Right ventricle myocardium superior (tissue), 1 donor: ENCODE data around the gene KRTAP4-4. TPM values are rescaled to one million over a fixed set of nuclear protein-coding genes. Genes with fewer than 3 reads are reported as not detected.
"Not testable (repeated sequence)": the region's sequence is repeated elsewhere in the genome, so short reads cannot be mapped to it uniquely, and the experiment has no call there.

Source experiments
- ATAC-seq: fragments of 200-7000 bp; cut with Tn5 transposase; one replicate; pipeline ENCODE4 v1.9.1; 2020; ENCODE audit warnings: mild to moderate bottlenecking; ENCODE audit not compliant: poor library complexity
- DNase-seq: peaks from one replicate; pipeline ENCODE4 v3.0.0-alpha.2; 2020
- intact Hi-C: fragments of 100-400 bp; cut with DNase I; formaldehyde crosslinking; loops from one replicate; pipeline ENCODE4 v1.11.2; 2022
- total RNA-seq: library from RNA; stranded (reverse); fragmentation: NEBNext Ultra II Directional; extraction: Animal tissue kit (Norgen Biotek cat#: 25700); gene quantifications from one replicate; pipeline ENCODE4 v1.2.1, GENCODE V29; 2021
- donor health status: DM: no; HTN: yes; CAD: no; lungs with severe emphysema.

The KRTAP4-4 gene
- total RNA-seq, 1 donor from 2014 or later: not detected

- no peak for ATAC-seq
- DNase-seq: no peak
- intact Hi-C loops: no loop called here
Measured at GRCh38 chr17:41151525-41151924, 9.0 kb downstream of the KRTAP4-4 start.

GRCh38 chr17:41150026-41150425, 10.5 kb downstream of the KRTAP4-4 start:
- ATAC-seq: no peak
- intact Hi-C loops: no loop called here
- DNase-seq: no peak

GRCh38 chr17:41149652-41149985, 10.9 kb downstream of the KRTAP4-4 start, which contains the start of gene KRTAP4-5:
KRTAP4-5 (minus strand) TSS chr17:41149825; CDS start chr17:41149767, 58 bp downstream.
- ATAC-seq (no peak), DNase-seq (no peak)
- intact Hi-C loops: no loop called here

GRCh38 chr17:41148971-41149651, 11.4 kb downstream of the KRTAP4-4 start:
- intact Hi-C loops, DNase-seq, ATAC-seq: not testable (repeated sequence)

- intact Hi-C loops: no loop called here
- no peak for ATAC-seq
Measured at GRCh38 chr17:41147531-41148204, 12.9 kb downstream of the KRTAP4-4 start.

GRCh38 chr17:41145261-41145660, 15.3 kb downstream of the KRTAP4-4 start:
- ATAC-seq: no peak
- DNase-seq: no peak
- intact Hi-C loops: no loop called here

More at GRCh38 chr17:41147531-41148204, 12.9 kb downstream of the KRTAP4-4 start:
- DNase-seq: no peak

GRCh38 chr17:41144846-41145245, 15.7 kb downstream of the KRTAP4-4 start:
- DNase-seq: no peak

GRCh38 chr17:41141361-41141760, 19.2 kb downstream of the KRTAP4-4 start:
- DNase-seq (no peak), ATAC-seq (no peak)
- intact Hi-C loops: no loop called here

More at GRCh38 chr17:41144846-41145245, 15.7 kb downstream of the KRTAP4-4 start:
- intact Hi-C loops: no loop called here
- ATAC-seq: no peak

- ATAC-seq (no peak), DNase-seq (no peak)
- intact Hi-C loops: no loop called here
Measured at GRCh38 chr17:41140360-41141131, 20.0 kb downstream of the KRTAP4-4 start, which contains the start of gene KRTAP4-6. KRTAP4-6 (minus strand) TSS chr17:41140544; CDS start chr17:41140487, 57 bp downstream.

GRCh38 chr17:41139865-41140264, 20.7 kb downstream of the KRTAP4-4 start:
- intact Hi-C loops, ATAC-seq, DNase-seq: not testable (repeated sequence)

- ATAC-seq (no peak), DNase-seq (no peak)
- intact Hi-C loops: no loop called here
Measured at GRCh38 chr17:41133880-41134735, 26.4 kb downstream of the KRTAP4-4 start.

GRCh38 chr17:41131979-41132378, 28.6 kb downstream of the KRTAP4-4 start:
- no peak for ATAC-seq
- no peak for DNase-seq
- intact Hi-C loops: no loop called here

GRCh38 chr17:41127371-41127770, 33.2 kb downstream of the KRTAP4-4 start:
- ATAC-seq: no peak
- DNase-seq: no peak
- intact Hi-C loops: no loop called here

GRCh38 chr17:41126412-41126811, 34.1 kb downstream of the KRTAP4-4 start:
- ATAC-seq: no peak
- intact Hi-C loops: no loop called here
- DNase-seq: no peak

- intact Hi-C loops: no loop called here
- DNase-seq: no peak
- no peak for ATAC-seq
Measured at GRCh38 chr17:41125064-41125463, 35.5 kb downstream of the KRTAP4-4 start.

GRCh38 chr17:41123991-41124371, 36.6 kb downstream of the KRTAP4-4 start, which contains the start of gene KRTAP4-12:
KRTAP4-12 (minus strand) TSS chr17:41124182; CDS start chr17:41124122, 60 bp downstream.
- DNase-seq, intact Hi-C loops, ATAC-seq: not testable (repeated sequence)

- DNase-seq, intact Hi-C loops, ATAC-seq: not testable (repeated sequence)
Measured at GRCh38 chr17:41123292-41123990, 37.1 kb downstream of the KRTAP4-4 start.

- DNase-seq (no peak), ATAC-seq (no peak)
- intact Hi-C loops: no loop called here
Measured at GRCh38 chr17:41121742-41122141, 38.8 kb downstream of the KRTAP4-4 start.
